Keratinocyte (primary cell): ENCODE data around the gene MTCH1.

Experiments used
- CTCF ChIP-seq, 3 experiments: IDR thresholded peaks in 1 of 3; conservative IDR thresholded peaks in 1 of 3; optimal IDR thresholded peaks in 1 of 3; 2 replicates in 2 of 3; 3 replicates in 1 of 3; pipeline versions ENCODE3 to v1.5.1; 2011; ENCODE audit warnings: low read length in 3 of 3, mild to moderate bottlenecking in 3 of 3, moderate library complexity in 2 of 3, control low read depth in 1 of 3, inconsistent platforms in 1 of 3; ENCODE audit not compliant: insufficient read depth in 2 of 3; ENCODE audit errors: extremely low read depth in 1 of 3
- EZH2 ChIP-seq: IDR thresholded peaks from one replicate; pipeline ENCODE4 v1.6.1; 2012; ENCODE audit warnings: inconsistent platforms, mild to moderate bottlenecking, low read length, moderate library complexity

GRCh38 chr6:36955136-36955535 lies 30.9 kb downstream of the MTCH1 start:
- no peak for TF ChIP-seq CTCF (optimal IDR thresholded peaks at IDR 0.05 in 1 of 3, IDR thresholded peaks at IDR 0.05 in 1 of 3, conservative IDR thresholded peaks at IDR 0.05 in 1 of 3; ENCODE audit: extremely low read depth in 1 of 3, insufficient read depth in 2 of 3, low read length in 3 of 3)
- no peak for TF ChIP-seq EZH2
